Activated T-helper 1 cell treated with Interleukin-2 at 50 U/mL for 16 hours (primary cell): ENCODE measurements around the gene COPS7A.
"Not testable (repeated sequence)": the region's sequence is repeated elsewhere in the genome, so short reads cannot be mapped to it uniquely, and the experiment has no call there.

ENCODE experiments used
- DNase-seq: peaks from one replicate; pipeline ENCODE4 v3.0.0-alpha.2; 2020; ENCODE audit warnings: low read depth

COPS7A gene

GRCh38 chr12:6701078-6701768 is 22.6 kb upstream of the COPS7A start:
- DNase-seq = no peak

DNA sequence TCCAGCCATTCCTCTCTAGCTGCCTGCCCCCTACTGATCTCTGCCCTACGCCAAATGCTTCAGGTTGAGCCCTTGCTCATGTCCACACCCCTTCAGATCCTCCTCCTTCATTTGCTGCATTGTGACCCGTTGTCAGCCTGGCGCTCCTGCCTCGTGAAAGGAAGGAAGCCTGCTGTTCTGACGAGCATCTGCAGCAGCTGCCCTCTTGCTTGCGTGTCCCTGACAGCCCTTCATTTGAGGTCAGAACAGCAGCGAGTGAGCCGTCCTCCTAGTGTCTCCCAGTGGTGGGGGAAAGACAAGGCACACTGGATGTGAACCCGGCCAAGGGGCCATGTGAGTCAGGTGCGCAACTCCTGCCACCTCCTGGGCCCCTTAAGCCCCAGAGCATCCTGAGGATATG is 20.2 kb upstream of the COPS7A start:
- no peak for DNase-seq

DNA sequence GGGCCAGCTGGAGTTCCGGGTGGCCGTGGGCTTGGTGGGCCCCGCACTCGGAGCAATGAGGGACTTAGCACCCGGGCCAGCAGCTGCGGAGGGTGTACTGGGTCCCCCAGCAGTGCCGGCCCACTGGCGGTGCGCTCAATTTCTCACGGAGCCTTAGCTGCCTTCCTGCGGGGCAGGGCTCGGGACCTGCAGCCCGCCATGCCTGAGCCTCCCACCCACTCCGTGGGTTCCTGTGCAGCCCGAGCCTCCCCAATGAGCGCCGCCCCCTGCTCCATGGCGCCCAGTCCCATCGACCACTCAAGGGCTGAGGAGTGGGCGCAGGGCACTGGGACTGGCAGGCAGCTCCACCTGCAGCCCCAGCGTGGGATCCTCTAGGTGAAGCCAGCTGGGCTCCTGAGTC is 15.5 kb upstream of the COPS7A start:
- not testable (repeated sequence) for DNase-seq

GRCh38 chr12:6708960-6709394 is 14.9 kb upstream of the COPS7A start:
- DNase-seq = no peak

- DNase-seq = not testable (repeated sequence)
Observed at GRCh38 chr12:6716031-6716873, 7.6 kb upstream of the COPS7A start.

DNA sequence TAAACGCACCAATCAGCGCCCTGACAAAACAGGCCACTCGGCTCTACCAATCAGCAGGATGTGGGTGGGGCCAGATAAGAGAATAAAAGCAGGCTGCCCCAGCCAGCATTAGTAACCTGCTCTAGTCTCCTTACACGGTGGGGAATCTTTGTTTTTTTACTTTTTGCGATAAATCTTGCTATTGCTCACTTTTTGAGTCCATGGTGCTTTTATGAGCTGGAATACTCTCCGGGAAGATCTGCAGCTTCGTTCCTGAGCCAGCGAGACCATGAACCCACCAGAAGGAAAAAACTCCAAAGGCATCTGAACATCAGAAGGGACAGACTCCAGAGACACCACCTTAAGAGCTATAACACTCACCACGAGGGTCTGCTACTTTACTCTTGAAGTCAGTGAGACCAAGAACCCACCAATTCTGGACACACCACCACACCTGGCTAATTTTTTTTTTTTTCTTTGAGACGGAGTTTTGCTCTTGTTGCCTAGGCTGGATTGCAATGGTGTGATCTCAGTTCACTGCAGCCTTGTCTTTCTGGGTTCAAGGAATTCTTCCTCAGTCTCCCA is 6.9 kb upstream of the COPS7A start:
- DNase-seq = no peak

- no peak for DNase-seq
Observed at GRCh38 chr12:6722863-6723262, 983 bp upstream of the COPS7A start.

DNA sequence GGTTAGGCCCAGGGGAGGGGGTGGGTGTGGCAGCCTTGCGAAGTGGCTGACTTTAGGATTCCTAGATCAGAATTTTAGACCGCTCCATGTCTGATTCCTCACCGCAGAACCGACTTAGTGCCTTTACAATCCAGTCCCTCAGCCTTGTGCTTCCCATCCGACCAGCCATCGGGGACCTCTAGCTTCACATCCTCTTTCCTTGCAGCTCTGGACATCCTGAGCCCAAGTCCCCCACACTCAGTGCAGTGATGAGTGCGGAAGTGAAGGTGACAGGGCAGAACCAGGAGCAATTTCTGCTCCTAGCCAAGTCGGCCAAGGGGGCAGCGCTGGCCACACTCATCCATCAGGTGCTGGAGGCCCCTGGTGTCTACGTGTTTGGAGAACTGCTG is 557 bp downstream of the COPS7A start:
- DNase-seq = no peak

DNA sequence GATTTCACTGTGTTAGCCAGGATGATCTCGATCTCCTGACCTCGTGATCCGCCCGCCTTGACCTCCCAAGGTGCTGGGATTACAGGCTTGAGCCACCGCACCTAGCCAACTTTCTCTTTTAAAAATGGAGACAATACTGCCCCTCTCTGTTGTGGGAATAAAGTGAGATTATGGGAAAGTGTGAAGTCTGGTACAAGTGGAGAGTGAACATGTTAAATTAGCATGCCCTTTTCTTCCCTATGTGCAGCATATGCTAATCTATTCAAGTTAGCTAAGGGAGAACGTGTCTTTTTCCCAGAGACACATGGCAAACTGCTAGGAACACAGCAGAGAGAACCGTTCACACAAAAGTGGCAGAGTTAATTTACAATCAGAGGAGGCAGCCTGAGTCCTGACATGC is 1.5 kb downstream of the COPS7A start:
- no peak for DNase-seq

DNA sequence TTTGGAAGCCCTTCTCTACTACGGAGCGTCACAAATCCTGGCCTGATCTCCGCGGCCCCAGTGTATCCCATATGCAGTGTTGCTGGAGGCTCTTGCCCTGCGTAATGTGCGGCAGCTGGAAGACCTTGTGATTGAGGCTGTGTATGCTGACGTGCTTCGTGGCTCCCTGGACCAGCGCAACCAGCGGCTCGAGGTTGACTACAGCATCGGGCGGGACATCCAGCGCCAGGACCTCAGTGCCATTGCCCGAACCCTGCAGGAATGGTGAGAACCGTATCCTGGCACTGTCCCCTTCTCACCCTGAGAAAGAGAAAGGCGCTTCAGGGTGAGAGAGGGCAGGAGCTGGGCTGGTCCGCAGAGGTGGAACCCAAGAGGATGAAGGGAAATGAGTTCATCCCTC is 5.3 kb downstream of the COPS7A start:
- no peak for DNase-seq

- DNase-seq = no peak
Observed at GRCh38 chr12:6730169-6730568, 6.3 kb downstream of the COPS7A start.

GRCh38 chr12:6734506-6735387 is 10.9 kb downstream of the COPS7A start:
- DNase-seq = no peak

DNA sequence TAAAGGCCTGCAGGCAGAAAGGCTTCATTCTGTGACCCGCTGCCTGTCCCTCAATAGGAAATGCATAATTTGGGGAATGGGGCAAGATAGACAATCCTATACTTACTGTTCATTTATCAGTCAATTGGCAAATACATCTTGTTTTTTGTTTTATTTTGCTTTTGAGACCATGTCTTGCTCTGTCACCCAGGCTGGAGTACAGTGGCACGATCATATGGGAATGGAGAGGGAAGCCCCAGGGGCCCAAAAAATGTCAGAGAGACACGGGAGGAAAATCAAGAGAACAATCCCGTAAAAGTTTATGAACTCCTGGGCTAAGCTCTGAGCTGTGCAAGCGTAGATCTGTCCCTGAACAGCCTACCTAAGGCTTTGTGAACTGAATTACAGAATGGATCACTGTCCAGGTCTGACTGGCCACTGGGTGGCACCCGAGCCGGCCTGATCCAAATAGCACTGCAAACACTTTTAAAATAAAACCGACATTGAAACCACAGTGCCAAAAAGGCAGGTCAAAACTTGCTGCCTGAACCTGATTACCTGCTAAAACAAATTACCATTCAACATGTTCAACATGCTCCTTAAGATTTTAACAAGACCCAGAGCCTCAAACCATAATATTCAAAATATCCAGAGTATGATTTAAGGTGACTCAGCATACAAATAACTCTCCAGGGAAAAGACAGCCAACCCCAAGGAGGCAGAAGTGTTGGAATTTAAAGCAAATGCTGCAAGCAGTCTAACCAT is 11.8 kb downstream of the COPS7A start:
- peak; percentile 18 for DNase-seq

- no peak for DNase-seq
Observed at GRCh38 chr12:6736754-6737153, 12.9 kb downstream of the COPS7A start.

GRCh38 chr12:6742080-6742479 is 18.2 kb downstream of the COPS7A start:
- not testable (repeated sequence) for DNase-seq

DNA sequence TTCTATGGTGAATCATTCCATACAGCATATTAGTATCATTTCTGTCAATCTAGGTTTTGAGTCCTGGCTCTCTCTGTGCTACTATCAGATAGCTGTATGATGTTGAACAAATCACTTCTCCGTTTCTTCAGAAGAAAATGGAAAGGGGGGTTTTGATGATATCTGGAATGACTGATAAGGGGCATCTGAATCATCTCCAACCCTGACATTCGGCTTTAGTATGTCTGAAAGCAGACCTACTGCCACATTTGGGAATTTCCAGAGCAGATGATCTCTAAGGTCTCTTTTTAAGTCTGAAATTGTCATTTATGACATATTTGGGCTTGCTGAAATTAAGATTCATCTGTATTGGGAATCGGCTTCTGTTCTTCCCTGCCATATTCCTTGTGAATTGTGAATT is 19.0 kb downstream of the COPS7A start:
- DNase-seq = no peak

- not testable (repeated sequence) for DNase-seq
Observed at GRCh38 chr12:6743300-6743699, 19.5 kb downstream of the COPS7A start.

- no peak for DNase-seq
Observed at GRCh38 chr12:6745741-6746525, 22.1 kb downstream of the COPS7A start.

GRCh38 chr12:6747216-6747615 is 23.4 kb downstream of the COPS7A start:
- no peak for DNase-seq

- DNase-seq = no peak
Observed at GRCh38 chr12:6748761-6749160, 24.9 kb downstream of the COPS7A start.

DNA sequence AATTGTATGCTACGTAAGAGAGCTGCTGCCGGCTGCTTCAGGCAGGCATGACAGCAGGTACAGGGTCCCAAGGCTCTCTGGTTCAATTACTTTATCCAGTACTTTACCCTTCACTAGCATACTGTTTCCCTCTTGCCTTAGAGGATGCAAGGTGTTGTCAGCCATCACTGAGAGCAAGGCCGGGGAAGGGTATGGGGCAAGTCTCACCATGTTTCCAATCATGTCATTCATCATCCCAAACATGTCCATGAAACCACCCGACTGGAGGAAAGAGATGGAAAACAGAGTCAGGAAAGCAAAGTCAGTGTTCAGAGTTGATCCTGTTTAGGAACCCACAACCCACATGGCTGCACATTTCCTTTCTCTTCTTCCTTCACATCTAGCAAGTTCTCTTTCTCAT is 26.7 kb downstream of the COPS7A start:
- no peak for DNase-seq
